Measurements from ENCODE around the gene SERTAD2. TPM values are rescaled to one million over a fixed set of nuclear protein-coding genes. Genes with fewer than 3 reads are reported as not detected.
A peak's percentile ranks its signal among the peaks of the same experiment; 100 is the strongest.

The SERTAD2 gene
- total RNA-seq, 1 donor from 2014 or later: 19.2 TPM

DNA sequence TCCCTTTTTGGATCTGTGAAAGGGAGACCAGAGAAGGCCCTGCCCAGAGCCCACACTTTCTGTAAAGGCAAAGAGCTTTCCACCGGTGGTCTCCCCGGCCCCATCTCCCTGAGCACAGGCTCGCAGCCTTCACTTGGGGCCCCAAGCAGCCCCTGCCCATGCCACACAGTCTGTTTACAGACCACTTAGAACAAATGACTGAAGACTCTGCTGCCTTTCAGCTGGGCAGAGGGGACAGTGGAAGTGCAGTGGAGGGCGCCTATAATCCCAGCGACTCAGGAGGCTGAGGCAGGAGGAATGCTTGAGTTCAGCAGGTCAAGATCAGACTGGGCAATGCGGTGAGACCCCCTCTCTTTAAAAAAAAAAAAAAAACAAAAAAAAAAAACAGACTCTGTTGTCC lies 28.9 kb downstream of the SERTAD2 start:
- no peak for DNase-seq (ENCODE audit: extremely low spot score, unreplicated experiment)
- Mint-ChIP-seq H3K9me3 (no peaks in the 10 kb centered on the region), H3K27ac (no peak overlapping the region), H3K4me3 (no peak overlapping the region), H3K36me3 (no peaks in the 10 kb centered on the region), H3K4me1 (ENCODE audit: unreplicated experiment) (peaks cover 41% of the 10 kb centered on the region), H3K27me3 (no peaks in the 10 kb centered on the region)
- TF ChIP-seq, protein P1, sequence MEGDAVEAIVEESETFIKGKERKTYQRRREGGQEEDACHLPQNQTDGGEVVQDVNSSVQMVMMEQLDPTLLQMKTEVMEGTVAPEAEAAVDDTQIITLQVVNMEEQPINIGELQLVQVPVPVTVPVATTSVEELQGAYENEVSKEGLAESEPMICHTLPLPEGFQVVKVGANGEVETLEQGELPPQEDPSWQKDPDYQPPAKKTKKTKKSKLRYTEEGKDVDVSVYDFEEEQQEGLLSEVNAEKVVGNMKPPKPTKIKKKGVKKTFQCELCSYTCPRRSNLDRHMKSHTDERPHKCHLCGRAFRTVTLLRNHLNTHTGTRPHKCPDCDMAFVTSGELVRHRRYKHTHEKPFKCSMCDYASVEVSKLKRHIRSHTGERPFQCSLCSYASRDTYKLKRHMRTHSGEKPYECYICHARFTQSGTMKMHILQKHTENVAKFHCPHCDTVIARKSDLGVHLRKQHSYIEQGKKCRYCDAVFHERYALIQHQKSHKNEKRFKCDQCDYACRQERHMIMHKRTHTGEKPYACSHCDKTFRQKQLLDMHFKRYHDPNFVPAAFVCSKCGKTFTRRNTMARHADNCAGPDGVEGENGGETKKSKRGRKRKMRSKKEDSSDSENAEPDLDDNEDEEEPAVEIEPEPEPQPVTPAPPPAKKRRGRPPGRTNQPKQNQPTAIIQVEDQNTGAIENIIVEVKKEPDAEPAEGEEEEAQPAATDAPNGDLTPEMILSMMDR (conservative IDR thresholded peaks at IDR 0.05): no peak

DNA sequence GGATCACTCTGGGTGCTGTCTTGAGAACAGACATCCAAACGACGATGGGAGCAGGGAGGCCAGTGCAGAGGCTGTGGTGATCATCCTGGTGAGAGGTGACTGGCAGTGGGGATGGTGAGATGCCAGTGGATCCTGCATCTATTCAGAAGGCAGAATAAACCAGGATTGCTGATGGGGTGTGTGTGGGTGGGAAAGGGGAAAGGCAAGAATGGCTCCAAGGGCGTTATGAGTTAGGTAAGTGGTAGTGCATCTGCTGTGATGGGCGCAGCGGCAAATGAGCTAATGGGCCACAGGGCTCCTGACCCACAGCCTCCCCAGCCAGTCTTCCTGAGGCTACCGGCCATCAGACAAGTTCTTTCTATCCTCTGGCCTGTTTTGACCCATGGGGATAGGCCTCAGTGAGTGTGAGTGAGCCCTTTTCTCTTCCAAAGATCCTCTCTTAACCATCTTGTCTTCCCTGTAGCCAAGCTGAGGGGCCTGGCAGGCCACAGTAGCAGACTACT lies 29.6 kb downstream of the SERTAD2 start:
- H3K27me3 Mint-ChIP-seq: no peaks in the 10 kb centered on the region
- DNase-seq (ENCODE audit: extremely low spot score, unreplicated experiment): no peak
- TF ChIP-seq, protein P1 (conservative IDR thresholded peaks at IDR 0.05): no peak
- no peaks in the 10 kb centered on the region for H3K36me3 Mint-ChIP-seq
- peaks cover 37% of the 10 kb centered on the region for H3K4me1 Mint-ChIP-seq (ENCODE audit: unreplicated experiment)
- H3K9me3 Mint-ChIP-seq: no peaks in the 10 kb centered on the region
- H3K27ac Mint-ChIP-seq: no peak overlapping the region
- no peak overlapping the region for H3K4me3 Mint-ChIP-seq

DNA sequence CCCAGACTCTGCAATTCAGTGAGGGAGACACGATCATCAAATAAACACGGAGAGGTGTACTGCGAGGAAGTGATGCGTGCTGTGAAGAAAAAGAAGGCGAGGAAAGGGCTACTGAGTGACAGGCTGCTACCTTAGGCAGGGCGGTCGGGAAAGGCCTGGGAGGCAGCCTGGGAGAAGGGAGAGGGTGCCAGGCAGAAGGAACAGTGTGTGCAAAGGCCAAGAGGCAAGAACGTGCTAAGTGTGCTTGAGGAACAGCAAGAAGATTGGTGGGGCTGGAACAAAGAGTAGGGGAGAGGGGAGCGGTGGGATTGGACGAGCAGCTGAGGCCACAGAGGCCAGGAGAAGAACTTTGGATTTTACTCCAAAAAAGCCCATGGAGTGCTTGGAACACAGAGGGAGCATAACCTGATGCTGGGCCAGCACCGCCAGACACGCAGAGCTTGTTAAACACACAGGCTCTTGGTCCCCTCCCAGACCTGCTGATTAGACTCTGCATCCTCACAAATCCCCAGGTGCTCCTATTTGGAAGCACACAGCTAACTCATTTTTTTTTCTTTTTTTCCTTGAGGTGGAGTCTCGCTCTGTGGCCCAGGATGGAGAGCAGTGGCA lies 30.4 kb downstream of the SERTAD2 start:
- no peak for DNase-seq (ENCODE audit: extremely low spot score, unreplicated experiment)
- H3K27me3 Mint-ChIP-seq: no peaks in the 10 kb centered on the region
- H3K4me1 Mint-ChIP-seq (ENCODE audit: unreplicated experiment): peaks cover 29% of the 10 kb centered on the region
- H3K36me3 Mint-ChIP-seq: no peaks in the 10 kb centered on the region
- H3K4me3 Mint-ChIP-seq: no peak overlapping the region
- TF ChIP-seq, protein P1 (conservative IDR thresholded peaks at IDR 0.05): no peak
- no peak overlapping the region for H3K27ac Mint-ChIP-seq
- no peaks in the 10 kb centered on the region for H3K9me3 Mint-ChIP-seq

DNA sequence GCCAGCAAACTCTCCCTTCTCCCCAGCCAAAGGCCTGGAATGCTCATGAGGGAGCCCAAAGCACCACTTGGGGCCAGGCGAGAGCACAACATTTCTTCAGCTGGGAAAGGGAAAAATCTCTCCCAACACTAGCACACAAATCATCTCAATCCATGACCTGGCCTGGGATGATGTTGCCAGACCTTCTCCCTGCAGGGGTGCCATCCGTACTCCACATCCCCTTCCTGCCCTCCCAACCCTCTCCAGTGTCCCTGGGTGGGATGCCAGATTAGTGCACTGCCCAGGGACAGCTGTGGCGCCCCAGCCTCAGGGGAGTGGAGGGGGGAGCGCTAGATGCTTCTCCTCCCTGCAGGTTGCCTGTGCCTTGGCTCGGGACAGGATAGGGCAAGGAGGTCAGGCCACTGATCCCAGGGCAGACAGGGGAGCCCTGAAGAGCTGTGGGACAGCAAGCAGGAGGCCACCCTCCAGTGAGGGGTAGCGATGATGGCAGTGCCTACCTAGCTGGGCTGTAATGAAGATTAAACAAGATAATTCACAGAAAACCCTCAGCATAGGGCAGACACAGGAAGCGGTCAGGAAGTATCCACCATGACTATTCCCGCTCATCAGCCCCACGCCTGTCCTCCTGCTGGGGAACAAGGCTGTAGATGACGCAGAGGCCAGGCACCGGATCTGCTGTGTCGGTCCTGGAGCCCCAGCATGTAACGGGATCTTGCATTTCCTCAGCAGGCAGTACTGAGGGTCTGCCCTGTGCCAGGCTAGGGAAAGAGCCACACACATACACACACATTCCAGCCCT lies 31.1 kb downstream of the SERTAD2 start:
- DNase-seq (ENCODE audit: extremely low spot score, unreplicated experiment): no peak
- H3K27ac Mint-ChIP-seq: no peak overlapping the region
- no peak overlapping the region for H3K4me3 Mint-ChIP-seq
- no peaks in the 10 kb centered on the region for H3K27me3 Mint-ChIP-seq
- peaks cover 32% of the 10 kb centered on the region for H3K4me1 Mint-ChIP-seq (ENCODE audit: unreplicated experiment)
- TF ChIP-seq, protein P1 (conservative IDR thresholded peaks at IDR 0.05): peak; percentile 21
- H3K9me3 Mint-ChIP-seq: no peaks in the 10 kb centered on the region
- H3K36me3 Mint-ChIP-seq: no peaks in the 10 kb centered on the region

DNA sequence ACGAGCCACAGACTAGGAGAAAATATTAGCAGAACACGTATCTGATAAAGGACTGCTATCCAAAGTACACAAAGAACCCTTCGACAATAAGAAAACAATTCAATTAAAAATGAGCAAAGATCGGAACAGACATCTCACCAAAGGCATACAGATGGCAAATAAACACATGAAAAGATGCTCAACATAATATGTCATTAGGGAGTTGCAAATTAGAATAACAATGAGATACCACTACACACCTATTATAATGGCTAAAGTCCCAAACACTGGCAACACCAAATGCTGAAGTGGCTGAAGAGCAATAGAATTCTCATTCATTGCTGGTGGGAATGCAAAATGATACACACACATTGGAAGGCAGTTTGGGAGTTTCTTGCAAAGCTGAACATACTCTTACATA lies 33.1 kb downstream of the SERTAD2 start:
- TF ChIP-seq, protein P1 (conservative IDR thresholded peaks at IDR 0.05): no peak
- no peaks in the 10 kb centered on the region for H3K27me3 Mint-ChIP-seq
- DNase-seq (ENCODE audit: extremely low spot score, unreplicated experiment): no peak

More for the DNA sequence above, 33.1 kb downstream of the SERTAD2 start:
- Mint-ChIP-seq H3K27ac (no peak overlapping the region), H3K4me3 (no peak overlapping the region), H3K4me1 (ENCODE audit: unreplicated experiment) (peaks cover 30% of the 10 kb centered on the region), H3K9me3 (no peaks in the 10 kb centered on the region), H3K36me3 (no peaks in the 10 kb centered on the region)
